K562 (cell line): ENCODE results near the gene PDZD2. TPM values are rescaled to one million over a fixed set of nuclear protein-coding genes. Genes with fewer than 3 reads are reported as not detected.

Source experiments
- CBX1 ChIP-seq: sonication (generic); IDR thresholded peaks from 2 replicates; pipeline ENCODE4 v1.6.1; 2016; ENCODE audit warnings: antibody characterized with exemption, low read depth, mild to moderate bottlenecking
- ELF1 ChIP-seq: fragments of 200-800 bp; sonication (Bioruptor generic); IDR thresholded peaks from 2 replicates; pipeline ENCODE4 v1.6.1; 2016; ENCODE audit warnings: missing genetic modification characterization, missing compliant biosample characterization
- HDAC3 ChIP-seq: fragments of 450-650 bp; IDR thresholded peaks from 2 replicates; pipeline ENCODE4 v1.6.1; 2018; ENCODE audit warnings: borderline replicate concordance, mild to moderate bottlenecking, moderate library complexity; ENCODE audit not compliant: partially characterized antibody
- HDGF ChIP-seq: fragments of 450-650 bp; IDR thresholded peaks from 2 replicates; pipeline ENCODE4 v1.6.1; 2016
- IRF2 ChIP-seq: sonication (generic); formaldehyde crosslinking; IDR thresholded peaks from 2 replicates; pipeline ENCODE4 v1.8.1; 2022; ENCODE audit warnings: mild to moderate bottlenecking, missing genetic modification reagents
- MCM3 ChIP-seq: fragments of 450-650 bp; IDR thresholded peaks from 2 replicates; pipeline ENCODE4 v1.6.1; 2016
- NFRKB ChIP-seq: fragments of 450-650 bp; IDR thresholded peaks from 2 replicates; pipeline ENCODE4 v1.6.1; 2016; ENCODE audit warnings: low read depth
- NFYB ChIP-seq: IDR thresholded peaks from 2 replicates; pipeline ENCODE4 v1.6.1; 2011; ENCODE audit warnings: mild to moderate bottlenecking, moderate library complexity; ENCODE audit not compliant: insufficient read length; ENCODE audit errors: extremely low read depth
- RAD51 ChIP-seq: fragments of 450-650 bp; IDR thresholded peaks from 2 replicates; pipeline ENCODE4 v1.7.1; 2016; ENCODE audit warnings: low read depth, mild to moderate bottlenecking, borderline replicate concordance
- SIX5 ChIP-seq, 2 experiments: IDR thresholded peaks; 2 replicates each; pipeline ENCODE4 v1.6.1; 2011; ENCODE audit warnings: low read length in 2 of 2, borderline replicate concordance in 1 of 2, low read depth in 1 of 2, mild to moderate bottlenecking in 1 of 2, moderate library complexity in 1 of 2; ENCODE audit not compliant: insufficient read depth in 1 of 2
- SMARCA4 ChIP-seq: fragments of 450-650 bp; IDR thresholded peaks from 2 replicates; pipeline ENCODE4 v1.6.1; 2016
- TEAD1 ChIP-seq, 2 experiments: fragments of 450-650 bp in 1 of 2; sonication (generic) in 1 of 2; formaldehyde crosslinking; IDR thresholded peaks; 2 replicates each; pipeline versions ENCODE4 v1.4.0 to v1.8.0; 2020 to 2022; ENCODE audit warnings: mild to moderate bottlenecking in 2 of 2, missing genetic modification reagents in 1 of 2
- USF1 ChIP-seq: sonication (generic); formaldehyde crosslinking; IDR thresholded peaks from 2 replicates; pipeline ENCODE4 v1.9.0; 2022; ENCODE audit warnings: mild to moderate bottlenecking, missing genetic modification reagents
- USF2 ChIP-seq: sonication (generic); formaldehyde crosslinking; IDR thresholded peaks from 2 replicates; pipeline ENCODE4 v1.5.0; 2020; ENCODE audit warnings: missing genetic modification reagents
- polyA plus RNA-seq, 8 experiments: library from polyadenylated mRNA; depleted of rRNA in 4 of 8; stranded (reverse) in 5 of 8; unstranded in 3 of 8; fragments of >200 nt; fragmentation: Nextera tagmentation in 2 of 8; fragmentation: Illumina TruSeq in 1 of 8; extraction: Ambion mirVana in 2 of 8; extraction: Trizol in 1 of 8; gene quantifications; 2 replicates each; pipeline versions ENCODE4 v1.2.1 to v1.2.3, GENCODE V29; 2011 to 2014; ENCODE audit warnings: inconsistent platforms in 1 of 8, missing spikeins in 1 of 8
- total RNA-seq, 7 experiments: library from RNA; depleted of rRNA in 6 of 7; stranded (reverse); fragments of >200 nt in 6 of 7; fragmentation: Illumina TruSeq in 2 of 7; extraction: Trizol in 2 of 7; gene quantifications; 2 replicates each; pipeline versions ENCODE4 v1.2.1 to v1.2.3, GENCODE V29; 2011 to 2021; ENCODE audit warnings: low replicate concordance in 1 of 7

Gene PDZD2
- total and polyA plus RNA-seq, 9 of the 15 experiments (the other 6 are each of a cell fraction or from before 2014, with no cell fraction given): 0.02 to 0.08 (median 0.04) TPM; not detected in 6

DNA sequence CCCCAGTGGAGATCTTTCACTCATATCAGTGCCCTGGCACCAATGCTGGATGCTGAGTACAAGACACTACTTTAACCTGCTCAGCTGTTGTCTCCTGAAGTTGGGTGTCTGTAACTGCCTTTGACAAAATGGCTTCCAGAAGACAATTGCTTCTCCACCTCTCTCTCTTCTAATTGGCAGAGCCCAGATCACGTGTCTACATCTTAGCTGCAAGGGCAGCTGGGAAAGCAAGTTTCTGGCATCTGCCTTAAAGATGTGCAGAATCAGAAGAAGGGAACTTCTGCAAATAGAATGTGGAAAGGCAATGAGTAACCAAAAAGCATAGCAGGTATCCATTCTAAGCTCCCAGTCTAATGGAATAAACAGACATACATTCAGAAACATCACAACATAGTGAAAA is 81.1 kb downstream of the PDZD2 start (continued):
- peak; percentile 68 for TF ChIP-seq NFYB
- no peak for TF ChIP-seq CBX1
- no peak for TF ChIP-seq IRF2
- no peak for TF ChIP-seq ELF1 (tag)
- TF ChIP-seq USF1 (CRISPR knock-in tag): peak; percentile 48
- no peak for TF ChIP-seq HDAC3
- TF ChIP-seq SIX5 (IDR thresholded peaks at IDR 0.05; ENCODE audit: borderline replicate concordance in 1 of 2, insufficient read depth in 1 of 2, low read depth in 1 of 2, low read length in 2 of 2): no peak
- no peak for TF ChIP-seq NFRKB
- TF ChIP-seq HDGF: no peak
- TF ChIP-seq USF2 (CRISPR knock-in tag): peak; percentile 76
- TF ChIP-seq RAD51: peak; percentile 43; the same call in 1 of the 2 replicates
- no peak for TF ChIP-seq SMARCA4
- TF ChIP-seq MCM3: no peak
- TF ChIP-seq TEAD1 (CRISPR knock-in tag; IDR thresholded peaks at IDR 0.05): no peak
